NCI-H2029 treated with DMSO at 0.1 percent for 48 hours (cell line): ENCODE data around the gene DTNA.
"Not testable (repeated sequence)": the region's sequence is repeated elsewhere in the genome, so short reads cannot be mapped to it uniquely, and the experiment has no call there.

Source experiments
- DNase-seq: peaks from one replicate; lab custom pipeline; 2025; lab: John Stamatoyannopoulos, UW

The DTNA gene

DNA sequence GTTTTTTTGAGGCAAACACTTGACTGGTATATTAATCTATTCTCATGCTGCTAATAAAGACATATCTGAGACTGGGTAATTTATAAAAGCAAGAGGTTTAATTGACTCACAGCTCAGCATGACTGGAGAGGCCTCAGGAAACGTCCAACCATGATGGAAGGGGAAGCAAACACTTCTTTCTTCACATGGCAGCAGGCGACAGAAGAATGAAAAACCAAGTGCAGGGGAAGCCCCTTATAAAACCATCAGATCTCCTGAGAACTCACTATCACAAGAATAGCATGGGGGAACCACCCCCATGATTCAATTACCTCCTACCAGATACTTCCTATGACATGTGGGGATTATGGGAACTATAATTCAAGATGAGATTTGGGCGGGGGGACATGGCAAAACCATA lies 194.9 kb downstream of the DTNA start:
- DNase-seq = no peak

DNA sequence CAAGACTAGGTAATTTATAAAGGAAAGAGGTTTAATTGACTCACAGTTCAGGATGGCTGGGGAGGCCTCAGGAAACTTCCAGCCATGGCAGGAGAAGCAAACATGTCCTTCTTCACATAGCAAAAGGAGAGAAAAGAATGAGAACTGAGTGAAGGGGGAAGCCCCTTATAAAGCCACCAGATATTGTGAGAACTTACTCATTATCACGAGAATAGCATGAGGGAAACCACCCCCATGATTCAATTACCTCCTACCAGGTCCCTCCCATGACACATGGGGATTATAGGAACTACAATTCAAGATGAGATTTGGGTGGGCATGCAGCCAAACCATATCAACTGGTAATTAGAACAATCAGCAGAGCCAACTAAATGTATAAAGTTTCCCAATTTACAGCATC lies 196.9 kb downstream of the DTNA start:
- DNase-seq = not testable (repeated sequence)

DNA sequence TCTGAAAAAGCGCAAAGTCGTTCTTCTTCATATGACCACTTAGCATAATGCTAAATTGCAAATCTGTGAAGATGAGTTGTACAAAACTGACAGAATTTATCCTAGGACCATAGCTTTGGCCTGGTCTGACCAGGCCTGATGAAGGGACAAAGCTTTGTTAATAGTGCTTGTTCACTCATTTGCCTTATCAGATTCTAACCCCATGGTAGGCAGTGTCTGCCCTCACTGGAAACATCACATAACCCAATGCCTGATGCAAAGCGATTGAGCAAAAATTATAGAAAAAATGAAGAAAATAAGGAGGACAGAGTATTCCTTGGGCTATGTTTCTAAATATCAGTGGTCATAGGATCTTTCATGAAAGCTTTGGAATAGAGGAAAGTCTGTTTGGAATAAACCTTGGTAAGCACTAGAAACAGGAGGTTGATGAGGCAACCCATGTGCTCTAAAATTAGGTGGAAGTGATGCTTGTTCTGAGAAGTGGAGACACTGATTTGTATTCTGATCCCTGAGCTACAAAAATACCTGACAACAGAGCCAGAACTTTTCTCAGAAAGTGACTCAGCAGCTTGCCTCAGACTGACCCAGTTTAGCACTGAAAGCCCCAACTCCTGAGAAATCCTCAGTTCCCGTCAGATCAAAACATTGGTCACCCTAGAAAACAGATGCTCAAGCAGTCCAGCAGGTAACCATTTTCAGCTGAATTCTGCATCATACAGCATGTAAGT lies 199.7 kb downstream of the DTNA start:
- DNase-seq = no peak

DNA sequence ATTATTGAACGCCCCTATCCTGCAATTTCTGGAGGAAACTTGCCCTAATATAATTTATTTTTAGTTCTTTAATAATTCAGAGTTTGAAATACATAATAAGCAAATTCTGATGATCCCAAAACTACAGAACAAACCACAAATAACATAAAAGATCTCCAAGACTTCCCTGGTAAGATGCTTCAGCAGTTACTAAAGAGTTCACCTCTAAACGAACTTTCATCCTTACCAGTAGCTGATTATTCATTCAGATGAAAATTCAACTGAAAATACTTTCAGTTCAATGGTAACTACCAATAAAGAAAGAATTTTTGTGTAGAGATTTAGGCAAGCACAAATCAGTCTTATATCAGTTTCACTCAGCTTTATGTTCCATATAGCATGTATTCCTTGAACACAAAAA lies 201.0 kb downstream of the DTNA start:
- no peak for DNase-seq

DNA sequence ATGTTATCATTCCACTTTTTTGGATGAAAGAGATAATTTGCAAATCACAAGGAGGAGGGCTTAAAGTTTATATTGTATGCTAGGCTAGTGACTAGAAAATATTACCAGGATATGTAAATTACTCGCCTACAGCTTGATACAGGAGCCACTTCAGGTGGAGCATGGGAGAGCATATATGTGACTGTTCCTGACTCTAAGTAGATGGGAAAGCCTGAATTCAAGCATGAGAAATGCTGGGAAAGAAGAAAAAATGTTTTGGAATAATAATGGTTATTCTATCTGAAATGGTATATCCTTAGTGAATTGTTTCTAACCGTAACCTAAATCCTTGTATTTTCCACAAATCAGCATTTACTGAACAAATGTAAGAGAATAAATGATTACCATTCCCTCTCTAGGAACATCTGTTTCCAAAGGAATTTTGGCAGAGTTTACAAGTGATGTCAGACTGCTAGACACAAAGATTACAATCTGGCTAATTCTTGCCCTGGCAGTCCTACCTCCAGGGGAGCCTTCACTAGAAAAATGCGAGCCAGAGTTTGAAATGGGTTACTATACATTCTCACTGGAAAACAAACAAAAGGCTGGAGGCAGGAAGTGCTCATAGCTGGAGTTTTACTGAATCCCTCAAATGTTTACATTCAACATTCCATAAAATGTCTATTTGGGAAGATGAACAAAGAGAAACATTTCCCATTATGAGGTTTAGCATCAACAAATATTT lies 201.7 kb downstream of the DTNA start:
- no peak for DNase-seq

DNA sequence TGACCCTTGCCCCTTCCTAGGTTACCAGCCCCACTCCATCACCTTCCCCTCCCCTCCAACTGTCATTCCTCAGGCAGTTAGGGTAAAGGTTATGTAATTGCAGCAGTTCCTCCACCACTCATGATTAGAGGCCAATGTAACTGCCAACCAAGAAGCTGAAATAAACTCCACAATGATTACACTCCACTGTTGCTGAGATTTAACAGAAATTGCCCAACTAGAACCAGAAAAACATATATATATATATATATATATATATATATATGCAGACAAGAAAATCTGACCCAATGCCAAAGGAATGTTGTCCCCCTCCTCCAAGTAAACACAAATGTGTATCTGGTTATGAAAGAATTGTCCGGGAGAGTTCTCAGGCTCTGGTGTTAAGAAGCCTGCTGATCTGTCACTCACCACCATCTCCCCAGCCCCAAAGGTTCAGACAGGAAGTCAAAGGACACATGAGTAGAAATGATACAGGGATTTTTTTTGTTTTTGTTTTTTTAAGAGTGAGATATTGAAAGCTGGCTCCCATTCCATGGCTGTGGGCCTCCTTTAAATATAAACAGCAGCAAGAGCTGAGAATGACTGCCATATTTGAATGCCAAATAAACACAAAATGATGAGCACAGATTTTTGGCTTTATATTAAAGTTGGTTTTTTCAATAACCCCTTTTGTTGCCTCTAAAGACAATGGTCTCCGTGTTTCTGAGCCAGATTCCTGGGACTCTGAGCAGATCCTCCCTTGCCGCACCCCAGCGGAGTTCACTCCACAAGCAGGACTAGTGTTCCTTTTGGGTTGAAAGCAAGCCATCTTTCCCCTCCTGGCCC lies 204.0 kb downstream of the DTNA start:
- DNase-seq = no peak

DNA sequence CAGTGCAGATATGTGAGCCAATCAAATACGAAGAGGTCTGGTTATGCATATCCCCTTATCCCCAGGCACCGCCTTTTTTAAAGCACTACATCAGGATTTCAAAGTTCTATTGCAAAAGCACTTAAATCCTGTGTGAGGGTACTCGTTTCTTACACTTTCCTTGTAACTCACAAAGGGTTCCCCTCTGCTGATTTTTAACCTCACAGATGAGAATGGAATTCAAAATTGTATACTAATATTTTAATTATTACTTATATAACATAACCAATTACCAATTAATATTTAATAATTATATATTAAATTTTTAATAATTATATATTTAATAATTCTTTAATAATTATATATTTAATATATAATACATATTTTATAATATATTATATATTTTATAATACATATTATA lies 204.9 kb downstream of the DTNA start:
- DNase-seq = no peak

DNA sequence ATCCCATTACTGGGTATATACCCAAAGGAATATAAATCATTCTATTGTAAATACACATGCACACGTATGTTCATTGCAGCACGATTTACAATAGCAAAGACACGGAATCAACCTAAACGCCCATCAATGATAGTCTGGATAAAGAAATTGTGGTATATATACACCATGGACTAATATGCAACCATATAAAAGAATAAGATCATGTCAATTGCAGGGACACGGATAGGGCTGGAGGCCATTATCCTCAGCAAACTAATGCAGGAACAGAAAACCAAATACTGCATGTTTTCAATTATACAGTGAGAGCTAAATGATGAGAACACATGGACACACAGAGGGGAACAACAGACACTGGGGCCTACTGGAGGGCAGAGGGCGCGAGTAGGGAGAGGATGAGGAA lies 206.4 kb downstream of the DTNA start:
- DNase-seq = not testable (repeated sequence)

DNA sequence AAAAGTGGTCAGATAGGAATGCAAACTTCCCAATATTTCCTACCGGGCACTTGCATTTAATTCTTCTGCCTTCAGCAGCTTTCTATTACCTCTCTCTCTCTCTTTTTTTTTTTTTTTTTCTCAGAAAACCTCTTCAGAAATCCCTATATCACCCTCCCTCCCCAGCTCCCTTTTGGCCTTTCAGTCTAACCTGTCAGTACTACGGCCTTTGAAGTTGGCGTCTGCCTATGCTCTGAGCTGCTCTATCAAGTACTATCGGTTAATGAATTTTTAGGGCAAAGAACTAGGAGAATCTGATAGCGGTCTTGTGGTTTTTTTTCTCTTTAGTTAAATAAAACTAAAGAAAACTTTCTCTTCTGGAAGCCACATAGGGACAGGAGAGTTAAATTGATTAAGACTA lies 208.8 kb downstream of the DTNA start:
- no peak for DNase-seq

DNA sequence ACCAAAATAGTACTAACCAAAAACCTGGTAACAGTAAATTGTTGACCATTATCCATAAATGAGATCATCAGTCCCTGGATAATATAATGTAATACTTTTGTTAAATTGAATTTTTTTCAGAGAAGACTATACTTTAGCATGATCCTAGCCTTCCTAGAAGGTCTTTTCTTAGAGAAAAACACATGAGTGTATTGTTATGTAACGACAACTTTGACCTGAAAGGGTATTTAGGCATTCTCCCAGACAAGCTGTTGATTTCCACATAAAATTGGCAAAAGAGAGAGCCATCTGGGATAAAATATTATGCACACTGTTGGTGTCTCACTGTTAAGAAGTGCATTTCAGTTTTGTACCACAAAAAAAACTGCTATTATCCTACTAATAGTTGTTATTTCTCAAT lies 211.1 kb downstream of the DTNA start:
- no peak for DNase-seq

DNA sequence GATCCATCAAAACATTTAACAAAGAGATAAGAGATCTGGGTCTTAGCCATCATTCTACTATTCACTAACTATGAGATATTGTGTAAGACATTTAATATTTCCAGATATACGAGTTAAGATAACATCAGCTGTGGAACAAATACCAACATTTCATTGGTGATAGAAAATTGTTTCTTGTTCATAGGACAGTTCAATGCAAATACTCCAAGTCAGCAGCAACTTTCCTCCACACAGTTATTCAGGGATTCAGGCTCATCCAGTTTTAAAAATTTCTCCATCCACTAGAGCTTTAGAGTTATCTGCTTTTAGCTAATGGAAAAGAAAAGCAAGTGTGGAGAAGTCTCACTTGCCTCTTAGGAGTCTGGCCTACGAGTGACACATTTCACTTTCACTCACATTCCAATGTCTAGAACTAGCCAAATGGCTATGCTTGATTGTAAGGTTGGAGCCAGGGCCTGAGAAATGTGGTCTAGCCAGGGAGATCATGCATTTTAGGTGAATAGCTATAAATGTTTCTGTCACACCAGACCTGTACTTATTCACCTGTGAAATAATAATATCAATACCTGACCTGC lies 211.8 kb downstream of the DTNA start:
- no peak for DNase-seq

DNA sequence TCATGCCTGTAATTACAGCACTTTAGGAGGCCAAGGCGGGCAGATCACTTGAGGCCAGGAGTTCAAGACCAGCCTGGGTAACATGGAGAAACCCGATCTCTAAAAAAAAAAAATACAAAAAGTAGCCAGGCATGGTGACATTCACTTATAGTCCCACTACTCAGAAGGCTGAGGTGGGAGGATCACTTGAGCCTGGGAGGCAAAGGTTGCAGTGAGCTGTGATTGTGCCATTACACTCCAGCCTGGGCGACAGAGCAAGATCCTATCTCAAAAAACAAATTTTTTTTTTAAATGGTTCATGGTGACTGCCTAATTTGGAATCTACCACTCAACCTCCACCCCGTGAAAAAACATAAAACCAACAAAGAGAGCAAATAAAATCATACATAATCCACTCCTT lies 212.5 kb downstream of the DTNA start:
- not testable (repeated sequence) for DNase-seq

DNA sequence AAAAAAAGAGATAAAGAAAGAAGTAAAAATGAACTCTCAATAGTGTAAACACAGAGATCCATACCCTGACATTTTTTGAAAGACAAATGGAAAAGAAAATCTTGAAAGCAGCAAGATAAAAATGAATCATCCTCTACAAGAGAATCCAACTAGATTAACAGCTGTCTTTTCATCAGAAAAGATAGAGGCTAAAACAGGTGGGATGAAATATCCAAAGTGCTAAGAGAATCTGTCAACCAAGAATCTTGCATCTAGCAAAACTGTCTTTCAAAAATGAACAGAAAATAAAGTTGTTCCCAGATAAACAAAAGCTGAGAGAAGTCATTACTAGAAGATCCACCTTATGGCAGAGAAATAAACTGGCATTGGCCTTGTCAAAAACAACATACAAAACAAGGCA lies 213.8 kb downstream of the DTNA start:
- no peak for DNase-seq

DNA sequence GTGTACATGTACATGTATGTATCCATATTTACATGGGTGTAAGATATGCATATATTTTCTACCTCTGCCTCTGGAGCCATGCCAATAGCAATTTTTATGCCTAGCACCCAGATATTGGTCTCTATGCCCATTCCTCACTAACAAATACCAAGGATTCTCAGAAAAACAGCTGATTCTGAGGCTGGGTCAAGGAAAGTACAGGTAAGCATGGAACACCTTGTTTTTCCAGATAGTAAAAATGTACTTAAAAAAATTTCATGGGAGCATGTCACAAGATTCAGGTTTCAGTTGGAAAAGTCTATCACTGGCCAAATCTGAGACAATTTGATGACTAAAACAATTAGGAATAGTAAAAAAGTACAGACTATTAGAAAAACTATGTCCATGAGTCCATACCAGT lies 216.6 kb downstream of the DTNA start:
- DNase-seq = no peak

DNA sequence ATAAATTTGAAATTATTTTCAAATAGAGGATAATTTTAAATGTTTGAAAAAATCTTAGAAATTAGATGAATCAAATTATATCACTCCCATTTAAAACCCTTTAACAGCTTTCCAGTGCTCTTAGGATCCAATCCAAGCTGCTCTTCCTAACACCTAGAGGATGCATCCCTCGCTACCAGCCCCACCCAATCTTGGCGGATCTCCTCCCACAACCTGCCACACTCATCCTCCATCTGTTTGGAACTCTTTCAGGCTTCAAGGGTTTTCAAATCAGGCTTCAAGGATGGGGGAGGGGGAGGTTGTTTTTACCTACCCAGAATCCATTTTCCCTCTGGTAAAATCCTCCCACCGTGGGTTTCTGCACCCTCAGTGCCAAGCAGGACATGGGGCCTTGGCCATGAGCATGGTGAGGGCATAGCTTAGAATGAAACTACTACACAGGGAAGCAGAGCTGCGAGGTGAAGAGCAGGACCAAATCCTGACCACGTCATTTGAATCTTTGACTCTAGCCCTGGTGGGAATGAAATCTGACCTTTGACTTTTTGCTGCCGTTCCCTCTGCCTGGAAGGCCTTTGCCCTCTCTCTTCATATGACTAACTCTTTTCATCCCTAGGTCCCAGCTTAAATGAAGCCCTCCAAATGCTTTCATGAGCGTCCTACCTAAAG lies 218.1 kb downstream of the DTNA start:
- no peak for DNase-seq

DNA sequence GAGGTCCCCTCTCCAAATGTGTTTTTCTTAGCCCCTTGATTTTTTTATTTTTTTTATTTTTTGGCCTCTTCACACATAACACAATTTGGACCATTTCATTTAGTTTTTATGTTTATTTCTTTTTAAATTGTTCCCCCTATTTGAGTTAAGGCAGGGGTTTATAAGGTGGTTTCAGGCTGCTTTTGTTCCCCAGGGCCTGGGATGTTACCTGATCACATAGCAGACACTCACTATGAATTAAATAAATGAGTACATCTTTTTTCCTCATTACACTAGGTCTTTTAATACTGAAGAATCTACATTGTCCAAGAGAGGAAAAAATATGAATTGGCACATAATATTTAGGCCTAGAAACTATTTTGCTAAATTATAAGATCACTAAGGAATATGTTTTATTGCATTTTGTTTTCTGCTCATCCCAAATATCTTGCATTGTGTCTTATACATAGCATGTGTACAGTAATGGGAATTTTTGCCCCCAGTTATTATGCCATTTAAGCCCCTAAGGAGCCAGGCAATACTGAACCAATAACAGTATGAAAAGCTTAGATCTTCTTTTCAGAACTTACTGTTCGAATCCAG lies 218.7 kb downstream of the DTNA start:
- no peak for DNase-seq

DNA sequence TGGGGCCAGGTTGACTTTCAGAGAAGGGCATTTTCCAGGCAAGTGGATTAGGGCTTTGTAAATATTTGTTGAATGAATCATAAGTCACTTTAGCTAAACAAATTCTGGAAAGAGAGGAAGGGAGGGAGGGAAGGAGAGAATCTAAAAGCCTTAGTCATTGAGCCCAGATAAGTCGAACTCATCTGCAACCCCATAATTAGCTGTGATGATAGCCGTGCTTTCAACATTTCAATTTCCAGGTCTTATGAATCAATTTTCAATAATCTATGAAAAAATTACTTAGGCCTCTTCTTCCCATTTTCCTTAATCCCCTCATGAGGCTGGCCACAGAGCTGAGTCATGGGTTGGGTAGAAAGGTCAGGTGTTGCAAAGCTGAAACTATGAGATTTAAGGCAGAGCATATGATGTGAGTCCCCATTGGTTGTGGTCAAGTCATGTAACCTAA lies 219.3 kb downstream of the DTNA start:
- peak; percentile 10 for DNase-seq

DNA sequence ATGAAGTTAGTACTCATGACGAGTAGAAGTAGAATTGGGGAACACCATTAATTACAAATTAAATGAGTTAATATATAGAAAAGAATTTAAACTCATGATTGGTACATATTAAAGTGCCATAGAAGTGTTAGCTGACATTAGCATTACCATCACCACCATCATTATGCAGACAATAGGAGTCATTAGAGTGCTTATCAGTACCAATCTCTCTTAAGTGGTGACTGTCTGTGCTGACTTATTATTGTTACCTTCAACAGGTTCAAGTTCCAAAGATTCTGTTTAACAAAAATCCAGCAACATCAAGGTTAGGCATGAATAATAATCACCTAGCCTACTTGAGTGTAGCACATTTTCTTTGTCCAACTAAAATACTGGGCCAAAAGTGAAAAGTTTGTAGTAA lies 222.3 kb downstream of the DTNA start:
- DNase-seq = no peak

DNA sequence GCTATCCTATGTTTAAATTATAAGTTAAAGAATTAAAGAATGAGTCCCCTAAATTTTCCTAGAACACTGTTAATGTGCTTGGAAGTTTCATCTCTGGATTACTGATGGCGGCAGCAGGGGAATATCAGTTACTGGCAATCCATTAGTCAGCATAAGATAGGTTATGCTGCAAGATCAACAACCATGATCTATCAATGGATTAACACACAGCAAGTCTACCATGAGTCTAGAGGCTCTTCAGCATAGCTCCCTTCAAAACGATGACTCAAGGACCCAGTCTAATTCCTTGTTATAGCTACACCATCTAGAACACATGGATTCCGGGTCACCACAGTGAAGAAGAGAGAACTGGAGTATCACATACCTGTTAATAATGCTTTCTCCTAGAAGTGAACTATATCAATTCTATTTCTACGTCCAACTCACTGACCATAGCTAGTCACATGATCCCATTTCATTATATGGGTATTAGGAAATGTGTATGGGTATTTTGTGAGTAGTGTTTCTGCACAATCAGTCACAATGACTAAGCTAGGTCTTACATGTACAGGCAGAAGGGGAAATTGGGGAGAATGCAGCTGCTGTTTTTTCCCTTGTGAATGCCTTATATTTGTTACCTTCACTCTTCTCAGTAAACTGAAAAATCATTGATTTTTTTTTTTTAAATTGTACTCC lies 222.8 kb downstream of the DTNA start:
- DNase-seq = no peak

DNA sequence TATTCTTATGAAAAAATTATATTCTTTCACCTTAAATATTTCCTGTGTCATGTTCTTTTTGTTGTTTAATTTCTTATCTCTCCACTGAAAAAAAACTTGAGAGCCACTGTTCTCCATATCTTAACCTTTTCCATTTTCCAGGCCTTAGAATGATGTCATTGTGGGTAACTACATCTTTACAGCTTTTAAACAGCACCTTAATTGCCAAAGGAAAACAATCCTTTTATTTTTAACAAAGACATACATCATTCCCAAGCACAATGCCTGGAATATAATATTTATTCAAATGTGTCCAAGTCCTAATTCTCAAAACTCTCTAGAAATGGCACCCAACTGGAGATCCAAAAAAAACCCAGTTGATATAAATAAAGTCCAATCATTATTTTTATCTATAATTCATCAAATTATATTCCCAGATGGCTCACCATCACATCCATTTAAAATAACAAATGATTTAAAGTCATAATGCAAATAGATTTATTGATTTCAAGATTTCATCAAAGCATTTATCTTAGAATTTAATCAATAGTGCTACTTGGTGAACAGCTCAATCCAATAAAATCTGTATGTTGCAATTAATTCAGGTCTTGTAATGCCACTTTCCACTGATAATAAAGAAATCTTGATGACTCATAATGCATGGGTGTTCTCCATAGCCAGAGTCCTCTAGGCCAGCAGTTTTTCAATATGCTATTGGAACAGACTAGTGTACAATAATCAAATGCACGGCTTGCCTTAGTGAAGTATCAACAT lies 224.0 kb downstream of the DTNA start:
- DNase-seq = no peak
